ENCODE measurements around the gene MIF4GD.

- TF ChIP-seq CTCF (IDR thresholded peaks at IDR 0.05; ENCODE audit: low read length) (no peak), EZH2phosphoT487 (IDR thresholded peaks at IDR 0.05; ENCODE audit: low read length) (no peak)
These were observed 47.7 kb upstream of the MIF4GD start for GRCh38 chr17:75318615-75319222.

Measured in MM.1S (cell line).